ENCODE results near the gene COL16A1.
"Not testable (repeated sequence)": the region's sequence is repeated elsewhere in the genome, so short reads cannot be mapped to it uniquely, and the experiment has no call there.

COL16A1 gene

GRCh38 chr1:31712630-31713029 lies 8.8 kb upstream of the COL16A1 start:
- TF ChIP-seq CTCF (IDR thresholded peaks at IDR 0.05; ENCODE audit: low read depth, low read length): no peak
- DNase-seq (ENCODE audit: extremely low read depth, low read depth): no peak

GRCh38 chr1:31712068-31712467 lies 8.3 kb upstream of the COL16A1 start:
- no peak for TF ChIP-seq CTCF (IDR thresholded peaks at IDR 0.05; ENCODE audit: low read depth, low read length)
- no peak for DNase-seq (ENCODE audit: extremely low read depth, low read depth)

GRCh38 chr1:31708324-31708723 lies 4.5 kb upstream of the COL16A1 start:
- no peak for DNase-seq (ENCODE audit: extremely low read depth, low read depth)
- no peak for TF ChIP-seq CTCF (IDR thresholded peaks at IDR 0.05; ENCODE audit: low read depth, low read length)

GRCh38 chr1:31707711-31708110 lies 3.9 kb upstream of the COL16A1 start:
- peak; percentile 25 for TF ChIP-seq CTCF (IDR thresholded peaks at IDR 0.05; ENCODE audit: low read depth, low read length)
- DNase-seq (ENCODE audit: extremely low read depth, low read depth): no peak

GRCh38 chr1:31707059-31707600 lies 3.3 kb upstream of the COL16A1 start:
- not testable (repeated sequence) for DNase-seq (ENCODE audit: extremely low read depth, low read depth)

GRCh38 chr1:31706384-31707058 lies 2.7 kb upstream of the COL16A1 start:
- no peak for DNase-seq (ENCODE audit: extremely low read depth, low read depth)
- no peak for TF ChIP-seq CTCF (IDR thresholded peaks at IDR 0.05; ENCODE audit: low read depth, low read length)

- DNase-seq (ENCODE audit: extremely low read depth, low read depth): no peak
- peak; percentile 45 for TF ChIP-seq CTCF (IDR thresholded peaks at IDR 0.05; ENCODE audit: low read depth, low read length)
These were observed 1.5 kb upstream of the COL16A1 start for GRCh38 chr1:31705080-31705866.
